Occipital lobe (tissue), 2 donors: ENCODE measurements around the gene CD59. TPM values are rescaled to one million over a fixed set of nuclear protein-coding genes. Genes with fewer than 3 reads are reported as not detected.
"Not testable (repeated sequence)": the region's sequence is repeated elsewhere in the genome, so short reads cannot be mapped to it uniquely, and the experiment has no call there.

Experiments
- DNase-seq: peaks from one replicate; lab custom pipeline; 2025; lab: John Stamatoyannopoulos, UW
- total RNA-seq: library from RNA; depleted of rRNA; stranded (reverse); fragments of >200 nt; gene quantifications from one replicate; pipeline ENCODE4 v1.2.3, GENCODE V29; 2014

CD59 gene
- total RNA-seq, 1 donor from 2014 or later = 42.7 TPM

DNA sequence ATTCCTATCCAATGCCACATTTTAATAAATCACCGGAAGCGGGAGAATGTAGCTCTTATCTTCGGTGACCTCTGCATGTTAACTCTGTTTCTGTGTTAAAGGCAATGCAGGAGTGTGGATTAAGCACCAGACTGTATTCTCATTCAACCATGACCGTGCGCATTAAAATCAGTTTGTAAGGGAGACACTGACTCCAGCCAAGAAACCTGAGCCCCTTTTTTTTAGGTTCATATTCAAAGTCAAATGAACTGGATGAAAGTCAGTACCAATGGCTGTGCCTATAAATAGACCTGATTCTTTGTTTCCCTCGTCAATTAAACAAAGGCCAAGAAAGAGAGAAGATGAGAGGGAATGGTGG lies 67.8 kb downstream of the CD59 start:
- no peak for DNase-seq

DNA sequence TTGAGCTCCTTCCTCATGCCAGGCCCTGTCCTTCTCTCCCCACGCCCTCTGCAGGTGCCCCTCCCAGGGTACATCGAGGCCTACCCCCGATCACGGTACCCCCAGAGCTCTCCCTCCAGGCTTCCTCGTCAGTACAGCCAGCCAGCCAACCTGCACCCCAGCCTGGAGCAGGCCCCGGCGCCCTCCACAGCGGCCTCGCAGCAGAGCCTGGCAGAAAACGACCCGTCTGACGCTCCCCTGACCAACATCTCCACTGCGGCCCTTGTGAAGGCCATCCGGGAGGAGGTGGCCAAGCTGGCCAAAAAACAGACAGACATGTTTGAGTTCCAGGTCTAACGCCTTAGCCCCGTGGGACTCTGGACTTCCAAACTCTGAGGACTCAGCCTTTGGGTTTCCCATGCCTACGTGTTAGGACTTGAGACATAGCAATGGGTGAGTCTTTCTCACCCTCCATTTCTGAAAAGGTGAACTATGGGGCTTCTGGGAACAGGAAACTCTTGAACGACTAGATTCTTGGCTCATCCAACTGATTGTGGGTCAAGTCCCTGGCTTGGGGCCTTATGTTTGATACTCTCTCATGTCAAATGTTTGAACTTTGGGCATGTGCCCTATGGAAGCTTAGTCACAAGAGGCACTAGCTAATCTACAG lies 68.3 kb downstream of the CD59 start:
- no peak for DNase-seq

DNA sequence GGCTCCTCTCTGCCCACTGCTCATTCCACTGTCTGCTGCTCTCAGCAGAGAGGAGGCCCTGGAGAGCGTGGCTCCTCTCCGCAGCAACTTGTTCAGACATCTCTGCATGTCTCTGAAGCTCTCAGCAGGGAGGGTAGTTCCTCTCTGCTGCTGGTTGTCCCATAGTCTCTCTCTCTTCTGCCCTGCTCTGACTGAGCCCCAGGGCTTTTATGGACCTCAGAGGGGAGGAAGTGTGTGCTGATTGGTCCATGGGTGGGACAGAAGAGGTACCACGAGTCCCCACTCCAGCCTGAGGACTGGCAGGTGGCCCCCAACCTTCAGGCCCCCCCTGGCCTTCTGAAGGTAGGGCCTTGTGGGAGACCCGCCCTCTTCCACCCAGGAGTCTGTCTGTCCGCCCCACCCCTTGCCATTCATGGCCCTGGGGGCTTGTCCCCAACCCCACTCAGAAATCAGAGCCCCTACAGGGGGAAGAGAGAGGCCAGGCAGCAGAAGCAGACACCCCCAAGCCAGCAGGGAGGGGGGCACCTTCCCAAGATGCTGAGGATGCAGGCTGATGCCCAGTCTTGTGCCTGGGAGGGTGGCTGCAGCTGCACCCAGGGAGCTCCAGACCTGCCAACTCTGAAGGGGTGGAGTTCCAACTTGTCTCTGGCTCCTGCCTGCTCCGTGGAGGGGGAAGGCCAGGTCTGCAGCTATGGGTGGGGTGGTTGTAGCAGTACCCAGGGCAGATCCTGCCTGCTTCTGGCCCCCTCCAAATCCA lies 70.7 kb downstream of the CD59 start:
- DNase-seq = no peak

DNA sequence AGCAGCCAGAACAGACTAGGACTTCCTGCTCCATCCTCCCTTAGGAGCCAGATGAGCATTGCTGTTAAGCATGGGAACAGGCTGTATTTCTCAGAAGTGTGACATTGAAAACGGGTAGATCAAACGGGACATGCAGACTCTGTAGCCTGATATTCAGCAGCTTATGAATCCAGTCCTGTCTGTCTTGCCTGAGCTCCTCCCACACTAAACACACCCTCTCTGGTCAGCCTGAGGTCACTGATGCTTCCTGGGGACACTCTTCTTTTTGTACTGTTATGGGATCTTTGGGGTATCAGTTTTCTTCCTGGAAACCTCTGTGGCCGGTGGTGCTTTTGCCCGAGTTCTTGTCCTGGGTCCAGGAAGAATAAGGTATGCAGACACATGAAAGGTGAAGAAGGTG lies 71.4 kb downstream of the CD59 start:
- no peak for DNase-seq

DNA sequence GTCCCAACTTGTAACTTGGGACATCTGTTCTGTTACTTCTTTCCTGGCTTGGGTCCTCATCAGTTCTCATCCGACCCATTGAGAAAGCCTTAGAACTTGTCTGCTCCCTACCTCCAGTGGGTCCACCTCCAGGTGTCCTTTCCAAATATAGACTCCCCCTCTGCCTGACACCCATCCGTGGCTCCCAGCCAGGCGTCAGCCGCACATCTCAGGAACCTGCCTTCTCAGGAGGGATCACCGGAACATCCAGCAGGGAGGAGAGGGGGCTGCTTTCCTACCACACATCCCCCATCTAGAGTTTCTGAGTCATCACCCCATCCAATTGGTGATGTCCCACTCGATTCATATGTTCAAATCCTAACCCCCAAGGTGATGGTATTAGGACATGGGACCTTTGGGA lies 72.1 kb downstream of the CD59 start:
- no peak for DNase-seq

DNA sequence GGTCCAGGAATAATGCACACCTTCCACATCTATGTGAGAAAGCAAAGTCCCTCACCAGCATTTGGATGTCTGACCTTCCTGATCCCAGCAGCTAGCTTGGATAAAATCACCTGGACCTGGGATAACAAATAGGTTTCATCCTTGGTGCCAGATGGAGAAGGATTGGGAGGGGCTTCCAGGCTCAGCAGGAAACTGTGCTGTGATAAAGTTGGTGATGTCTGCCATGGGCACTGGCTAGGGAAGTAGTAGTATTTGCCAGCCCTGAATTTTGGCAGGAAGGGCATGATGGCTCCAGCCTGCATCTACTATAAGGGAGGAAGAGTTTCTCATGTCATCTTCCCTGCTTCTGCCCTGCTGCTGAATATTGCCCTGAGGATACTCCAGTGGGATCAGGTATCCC lies 73.1 kb downstream of the CD59 start:
- no peak for DNase-seq

DNA sequence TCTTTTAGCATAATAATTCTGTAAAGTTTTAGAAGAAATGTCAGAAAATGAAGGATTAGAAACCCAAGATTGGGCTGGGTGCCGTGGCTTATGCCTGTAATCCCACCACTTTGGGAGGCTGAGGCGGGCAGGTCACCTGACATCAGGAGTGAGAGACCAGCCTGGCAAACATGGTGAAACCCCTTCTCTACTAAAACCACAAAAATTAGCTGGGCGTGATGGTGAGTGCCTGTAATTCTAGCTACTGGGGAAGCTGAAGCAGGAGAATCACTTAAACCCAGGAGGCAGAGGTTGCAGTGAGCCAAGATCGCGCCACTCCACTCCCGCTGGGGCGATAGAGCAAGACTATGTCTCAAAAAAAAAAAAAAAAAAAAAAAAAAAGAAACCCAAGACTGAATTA lies 74.7 kb downstream of the CD59 start:
- DNase-seq = not testable (repeated sequence)

DNA sequence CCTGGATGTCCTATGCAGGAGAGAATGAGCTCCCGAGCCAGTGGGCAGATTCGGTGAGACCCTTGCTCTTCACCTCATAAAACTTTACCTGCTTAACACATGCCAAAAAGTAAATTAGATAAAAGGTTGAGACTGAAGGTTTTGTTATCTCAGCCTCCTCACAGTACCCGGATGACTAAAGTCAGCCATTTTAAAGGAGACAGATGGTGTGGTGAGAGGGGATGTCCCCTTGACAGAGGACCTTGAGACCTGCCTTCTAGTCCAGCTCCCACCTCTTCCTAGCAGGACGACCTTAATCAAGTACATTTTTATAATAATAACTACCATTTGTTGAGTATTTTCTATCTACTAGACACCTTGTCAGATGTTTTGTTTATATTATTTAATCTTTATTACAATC lies 75.3 kb downstream of the CD59 start:
- DNase-seq = no peak

DNA sequence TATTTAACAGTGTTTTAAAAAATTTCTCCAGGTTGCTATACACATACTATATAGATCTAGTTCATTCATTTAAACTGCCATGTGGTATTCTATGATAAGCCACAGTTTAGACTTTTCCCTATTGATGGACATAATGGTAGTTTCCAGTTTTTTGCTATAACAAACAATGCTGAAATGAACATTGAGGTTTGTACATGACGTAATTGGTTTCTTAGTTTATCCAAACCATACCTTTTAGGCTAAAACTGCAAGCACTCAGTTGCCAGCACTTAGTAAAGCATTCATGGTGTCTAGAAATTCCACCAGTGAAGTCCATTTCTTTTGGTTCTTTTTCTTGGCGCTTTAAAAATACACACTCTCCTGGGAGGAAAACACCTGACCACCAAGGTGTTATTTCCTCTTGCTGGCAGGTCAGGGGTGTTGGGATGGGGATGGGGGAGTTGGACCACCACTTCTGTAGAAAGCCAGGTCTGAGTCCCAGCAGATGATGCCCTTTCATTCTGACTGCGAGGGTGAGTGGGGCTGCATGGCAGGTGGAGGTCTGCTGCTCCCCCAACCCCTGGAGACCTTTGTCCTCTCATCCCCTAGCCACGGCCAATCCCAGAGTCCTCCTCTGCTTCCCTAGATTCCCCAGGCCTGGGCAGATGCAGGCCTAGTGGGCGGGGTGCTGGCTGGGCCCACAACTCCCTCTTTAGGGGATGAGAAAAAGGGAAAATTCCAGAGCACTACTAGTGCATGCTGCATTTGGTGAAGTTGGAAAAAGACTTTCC lies 76.7 kb downstream of the CD59 start:
- DNase-seq = no peak

DNA sequence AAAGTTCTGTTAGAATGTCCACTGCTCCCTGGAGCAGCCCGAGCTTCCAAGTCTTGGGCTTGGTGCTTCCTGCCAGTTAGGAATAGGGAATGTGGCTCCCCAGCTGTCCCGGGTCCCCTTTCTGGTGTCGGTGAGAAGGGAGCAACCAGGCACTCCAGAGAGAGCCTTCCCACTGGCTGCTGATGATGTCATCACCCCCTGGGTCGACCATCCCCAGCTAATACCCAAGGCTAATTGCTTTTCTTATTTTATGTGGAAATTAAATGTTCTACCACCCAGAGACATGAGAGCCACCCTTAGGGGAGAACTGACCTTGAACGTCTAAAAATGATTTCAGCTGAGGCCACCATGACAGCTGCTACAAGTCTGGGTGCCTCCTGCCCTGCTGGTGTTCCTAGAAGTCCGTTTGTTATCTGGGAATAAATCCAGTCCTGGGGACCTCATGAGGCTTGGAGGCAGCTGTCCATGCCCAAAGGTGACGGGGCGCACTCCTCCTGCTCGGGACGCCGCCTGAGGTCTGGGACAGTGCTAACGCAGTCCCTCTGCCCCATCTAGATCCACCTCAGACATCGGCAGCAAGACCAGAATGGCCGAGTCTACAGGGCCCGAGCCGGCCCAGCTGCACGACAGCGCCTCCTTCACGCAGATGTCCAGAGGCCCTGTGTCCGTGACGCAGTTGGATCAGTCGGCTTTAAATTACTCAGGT lies 77.9 kb downstream of the CD59 start:
- DNase-seq = no peak

DNA sequence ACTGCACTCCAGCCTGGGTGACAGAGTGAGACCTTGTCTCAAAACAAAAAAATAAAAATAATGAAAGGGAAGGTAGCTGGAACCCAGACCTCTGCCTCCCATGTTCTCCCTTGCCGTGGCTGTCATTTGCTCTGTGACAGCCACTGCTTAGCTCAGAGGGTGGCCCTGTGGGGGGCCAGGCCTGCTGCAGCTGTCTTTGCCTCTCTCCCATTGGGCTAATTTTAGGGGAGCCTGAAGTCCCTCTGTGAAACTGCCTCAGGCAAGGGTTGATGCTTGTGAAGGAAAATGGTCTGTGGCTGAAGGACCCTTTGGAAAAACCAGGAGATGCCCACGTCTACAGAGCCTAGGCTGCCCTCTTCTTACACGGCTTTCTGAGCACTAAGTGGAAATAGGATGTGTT lies 78.5 kb downstream of the CD59 start:
- DNase-seq = no peak

DNA sequence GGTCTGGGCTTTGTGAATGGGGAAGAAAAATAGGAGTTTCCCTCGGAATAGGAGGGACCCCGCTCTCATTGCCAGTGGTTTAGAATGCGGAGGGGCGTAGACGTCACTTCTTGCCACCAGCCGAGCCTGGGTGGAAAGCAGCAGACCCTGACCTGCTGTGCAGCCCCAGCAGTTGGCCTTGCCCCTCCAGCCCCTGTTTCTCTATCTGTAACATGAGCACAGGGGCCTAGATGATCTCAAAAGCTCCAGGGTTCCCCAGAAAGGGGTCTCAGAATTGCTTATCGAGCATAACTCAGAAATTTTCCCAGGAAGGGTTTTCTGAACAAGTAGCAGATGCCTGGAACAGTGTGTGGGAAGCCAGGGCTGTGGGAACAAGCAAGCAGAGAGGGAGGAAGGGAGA lies 79.5 kb downstream of the CD59 start:
- DNase-seq = no peak

DNA sequence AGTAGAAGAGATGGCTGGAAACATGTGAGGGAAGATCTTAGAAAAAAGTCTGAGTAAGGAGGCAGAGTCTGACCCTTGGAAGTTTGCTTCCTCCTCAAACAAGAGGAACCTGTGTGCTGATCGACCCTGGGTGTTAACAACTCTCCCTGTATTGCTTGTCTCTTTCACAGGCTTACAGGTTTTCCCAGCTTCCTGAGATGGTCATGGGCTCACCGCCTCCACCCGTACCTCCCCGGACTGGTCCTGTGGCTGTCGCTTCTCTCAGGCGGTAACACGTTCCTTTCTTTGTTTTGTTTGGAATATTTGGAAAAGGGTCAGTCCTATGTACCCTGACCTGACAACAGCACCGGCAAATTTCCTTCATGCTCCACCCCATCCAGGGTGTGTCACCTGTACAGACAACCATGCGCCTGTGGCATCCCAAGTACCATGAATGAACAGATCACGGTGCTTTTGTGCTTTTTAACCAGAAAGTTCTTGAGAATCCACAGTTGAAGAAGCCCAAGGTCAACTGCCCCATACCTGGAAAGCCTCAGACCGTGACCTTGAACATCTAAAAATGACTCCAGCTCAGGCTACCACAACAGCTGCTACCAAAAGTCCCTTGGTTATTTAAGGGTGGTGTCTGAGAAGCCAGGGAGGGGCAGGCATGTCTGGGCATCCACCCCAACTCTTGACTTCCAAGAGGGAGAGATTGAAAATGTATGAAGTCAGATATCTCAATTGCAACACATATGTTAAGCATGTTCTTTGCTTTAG lies 80.2 kb downstream of the CD59 start:
- DNase-seq = no peak

DNA sequence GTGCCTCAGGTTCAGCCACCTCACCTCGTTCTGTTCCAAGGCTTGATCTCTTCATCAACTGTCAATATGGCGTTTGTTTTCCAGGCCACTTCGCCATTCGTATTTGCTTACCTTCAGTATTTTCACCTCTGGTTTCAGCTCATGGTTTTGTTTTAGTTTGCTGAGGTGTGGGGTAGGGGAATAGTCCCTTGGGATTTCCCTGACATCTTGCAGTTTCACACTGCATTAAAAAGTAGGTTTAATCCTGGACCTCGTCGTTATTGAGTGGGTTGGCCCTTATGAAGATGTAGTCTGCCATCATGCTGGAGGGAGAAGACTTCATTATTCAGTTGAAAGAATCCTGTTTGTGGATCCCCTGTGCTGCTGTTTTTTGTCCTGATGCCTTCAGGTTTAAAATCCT lies 81.6 kb downstream of the CD59 start:
- DNase-seq = no peak

Other genes with a start within 250 kb of the CD59 start
- not detected for gene C11orf91, start 35.6 kb downstream of the CD59 start, total RNA-seq
- gene FBXO3, start 38.1 kb upstream of the CD59 start, total RNA-seq = 93.9 TPM
- gene LMO2, start 155.7 kb upstream of the CD59 start, total RNA-seq = 18.4 TPM